ENCODE results near the gene BAHD1. TPM values are rescaled to one million over a fixed set of nuclear protein-coding genes. Genes with fewer than 3 reads are reported as not detected.

BAHD1 gene
- total and polyA plus RNA-seq, 7 donors, result 9.9 to 15.6 (median 13.3) TPM

DNA sequence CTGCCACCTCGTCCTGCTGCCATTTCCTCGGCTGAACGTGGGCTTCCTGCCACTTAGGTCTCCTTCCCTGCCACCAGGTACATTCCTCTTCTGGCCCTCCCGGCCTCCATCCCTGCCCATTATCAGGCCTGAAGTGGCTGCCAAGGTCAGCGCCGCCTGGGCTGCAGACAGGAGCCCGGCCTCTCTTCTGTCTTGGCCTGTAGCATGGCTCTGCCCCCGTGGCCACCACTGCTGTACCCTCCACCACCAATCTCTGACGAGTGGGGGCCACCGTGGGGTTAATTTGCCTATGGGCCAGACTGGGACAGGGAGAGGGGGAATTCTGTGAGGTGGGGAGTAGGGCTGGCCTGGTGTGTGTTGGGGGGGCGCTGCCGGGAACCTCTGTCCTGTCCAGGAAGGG, 2.0 kb upstream of the BAHD1 start:
- Histone ChIP-seq H3K36me3 (ENCODE audit: insufficient read depth in 1 of 2, low read depth in 1 of 2) (no peaks in the 10 kb centered on the region), H3K27ac (no peak overlapping the region), H3K9me3 (no peaks in the 10 kb centered on the region), H3K4me3 (no peak overlapping the region), H3K4me1 (peaks cover 19% of the 10 kb centered on the region), H3K27me3 (ENCODE audit: insufficient read depth in 3 of 3, low read length in 2 of 3) (peaks cover 0 to 32% (median 9%) of the 10 kb centered on the region in 3 donors)
- ATAC-seq (no peak), DNase-seq (peak in 1 of 2 donors; percentile 46)
- intact Hi-C loops (cut with DNase I), result loop anchor here in 1 of 2 donors (10.0 kb wide), 1 partner anchor 394 kb away; no protein-coding TSS in a partner anchor
- 65 to 70% (median 69%) methylated on average over 12 of the region's 12 CpGs for WGBS, 3 donors
- TF ChIP-seq, protein P1, sequence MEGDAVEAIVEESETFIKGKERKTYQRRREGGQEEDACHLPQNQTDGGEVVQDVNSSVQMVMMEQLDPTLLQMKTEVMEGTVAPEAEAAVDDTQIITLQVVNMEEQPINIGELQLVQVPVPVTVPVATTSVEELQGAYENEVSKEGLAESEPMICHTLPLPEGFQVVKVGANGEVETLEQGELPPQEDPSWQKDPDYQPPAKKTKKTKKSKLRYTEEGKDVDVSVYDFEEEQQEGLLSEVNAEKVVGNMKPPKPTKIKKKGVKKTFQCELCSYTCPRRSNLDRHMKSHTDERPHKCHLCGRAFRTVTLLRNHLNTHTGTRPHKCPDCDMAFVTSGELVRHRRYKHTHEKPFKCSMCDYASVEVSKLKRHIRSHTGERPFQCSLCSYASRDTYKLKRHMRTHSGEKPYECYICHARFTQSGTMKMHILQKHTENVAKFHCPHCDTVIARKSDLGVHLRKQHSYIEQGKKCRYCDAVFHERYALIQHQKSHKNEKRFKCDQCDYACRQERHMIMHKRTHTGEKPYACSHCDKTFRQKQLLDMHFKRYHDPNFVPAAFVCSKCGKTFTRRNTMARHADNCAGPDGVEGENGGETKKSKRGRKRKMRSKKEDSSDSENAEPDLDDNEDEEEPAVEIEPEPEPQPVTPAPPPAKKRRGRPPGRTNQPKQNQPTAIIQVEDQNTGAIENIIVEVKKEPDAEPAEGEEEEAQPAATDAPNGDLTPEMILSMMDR (IDR thresholded peaks at IDR 0.05), result no peak

DNA sequence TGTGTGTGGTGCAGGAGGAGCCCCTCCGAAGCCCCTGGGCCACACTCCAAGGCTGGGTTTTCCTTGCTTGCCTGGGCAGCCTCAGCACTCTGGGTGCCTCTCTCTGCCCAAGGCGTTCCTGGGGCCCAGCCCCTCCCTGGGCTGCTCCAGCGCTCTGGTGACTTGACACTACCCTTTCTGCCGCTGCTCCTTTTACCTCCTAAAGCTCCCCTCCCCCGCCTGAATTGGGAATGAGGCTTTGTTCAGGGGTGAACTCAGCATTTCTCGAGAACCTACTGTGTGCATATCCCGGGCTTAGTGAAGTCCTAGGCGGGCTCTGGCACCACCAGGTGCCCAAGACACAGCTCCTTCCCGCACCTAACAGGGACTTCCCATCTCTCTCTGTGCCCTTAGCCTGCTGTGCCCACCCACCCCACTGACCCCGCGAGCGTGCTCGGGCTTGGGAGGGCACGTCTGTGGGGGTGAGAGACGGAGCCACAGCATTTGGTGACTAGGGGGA, 1.2 kb upstream of the BAHD1 start:
- Histone ChIP-seq H3K4me3 (peak overlapping the region; percentile 89), H3K27ac (no peak overlapping the region), H3K4me1 (peaks cover 19% of the 10 kb centered on the region), H3K27me3 (ENCODE audit: insufficient read depth in 3 of 3, low read length in 2 of 3) (peaks cover 0 to 32% (median 9%) of the 10 kb centered on the region in 3 donors), H3K36me3 (ENCODE audit: insufficient read depth in 1 of 2, low read depth in 1 of 2) (no peaks in the 10 kb centered on the region), H3K9me3 (no peaks in the 10 kb centered on the region)
- TF ChIP-seq, protein P1 (IDR thresholded peaks at IDR 0.05), result no peak
- DNase-seq, result peak in 1 of 2 donors; percentile 62
- intact Hi-C loops (cut with DNase I), result loop anchor here in 1 of 2 donors (10.0 kb wide), 1 partner anchor 395 kb away; no protein-coding TSS in a partner anchor
- no peak for ATAC-seq
- 20 to 29% (median 25%) methylated on average over 15 of the region's 15 CpGs for WGBS, 3 donors

DNA sequence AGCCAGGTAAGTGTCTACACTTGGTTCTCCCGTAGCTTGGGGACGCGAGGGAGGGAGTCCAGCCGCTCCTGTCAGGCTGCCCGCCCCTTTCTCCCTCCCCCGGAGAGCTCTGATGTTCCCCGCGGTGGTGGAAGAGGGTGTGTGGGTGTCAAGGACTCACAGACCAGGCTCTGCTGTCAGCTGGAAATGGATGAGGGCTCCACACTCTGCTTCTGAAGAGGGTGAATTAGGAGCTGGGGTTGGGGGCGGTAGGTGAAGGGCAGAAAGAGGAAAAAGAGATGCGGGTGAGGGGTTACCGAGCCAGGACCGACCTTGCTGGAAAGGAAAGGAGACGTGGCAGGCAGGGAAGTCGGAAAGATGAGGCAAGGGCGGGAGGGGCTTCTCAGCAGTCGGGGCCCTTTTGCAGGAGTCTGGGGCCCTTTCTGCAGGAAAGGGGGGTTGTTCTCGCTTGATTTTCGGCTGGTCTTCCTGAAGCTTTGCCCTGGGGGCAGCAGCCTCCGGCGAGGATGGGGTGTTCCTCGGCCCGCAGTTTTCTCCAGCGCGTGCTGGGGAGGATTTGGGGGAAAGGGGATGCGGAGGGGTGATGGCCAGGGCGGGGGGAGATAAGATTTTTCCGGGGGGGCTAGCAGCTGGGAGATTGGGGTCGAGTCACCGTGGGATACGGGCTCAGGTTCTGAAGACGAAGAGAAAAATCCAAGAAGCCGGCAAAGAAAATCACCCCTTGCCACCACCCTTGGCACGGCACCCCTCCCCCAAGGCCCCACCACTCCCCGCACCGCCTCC, 602 bp upstream of the BAHD1 start:
- Histone ChIP-seq H3K36me3 (ENCODE audit: insufficient read depth in 1 of 2, low read depth in 1 of 2) (no peaks in the 10 kb centered on the region), H3K27me3 (ENCODE audit: insufficient read depth in 3 of 3, low read length in 2 of 3) (peaks cover 0 to 32% (median 9%) of the 10 kb centered on the region in 3 donors), H3K9me3 (no peaks in the 10 kb centered on the region), H3K27ac (no peak overlapping the region), H3K4me1 (peaks cover 19% of the 10 kb centered on the region), H3K4me3 (peak overlapping the region; percentile 89)
- TF ChIP-seq, protein P1 (IDR thresholded peaks at IDR 0.05), result no peak
- 1 to 2% (median 1%) methylated on average over 27 to 35 of the region's 35 CpGs for WGBS, 3 donors
- peak; percentile 21 to 59 (median 26) for ATAC-seq
- DNase-seq, result peak in 1 of 2 donors; percentile 42
- intact Hi-C loops (cut with DNase I), result loop anchor here (5.0 to 10.0 kb wide), 2 partner anchors 67 to 395 kb away; no protein-coding TSS in a partner anchor

DNA sequence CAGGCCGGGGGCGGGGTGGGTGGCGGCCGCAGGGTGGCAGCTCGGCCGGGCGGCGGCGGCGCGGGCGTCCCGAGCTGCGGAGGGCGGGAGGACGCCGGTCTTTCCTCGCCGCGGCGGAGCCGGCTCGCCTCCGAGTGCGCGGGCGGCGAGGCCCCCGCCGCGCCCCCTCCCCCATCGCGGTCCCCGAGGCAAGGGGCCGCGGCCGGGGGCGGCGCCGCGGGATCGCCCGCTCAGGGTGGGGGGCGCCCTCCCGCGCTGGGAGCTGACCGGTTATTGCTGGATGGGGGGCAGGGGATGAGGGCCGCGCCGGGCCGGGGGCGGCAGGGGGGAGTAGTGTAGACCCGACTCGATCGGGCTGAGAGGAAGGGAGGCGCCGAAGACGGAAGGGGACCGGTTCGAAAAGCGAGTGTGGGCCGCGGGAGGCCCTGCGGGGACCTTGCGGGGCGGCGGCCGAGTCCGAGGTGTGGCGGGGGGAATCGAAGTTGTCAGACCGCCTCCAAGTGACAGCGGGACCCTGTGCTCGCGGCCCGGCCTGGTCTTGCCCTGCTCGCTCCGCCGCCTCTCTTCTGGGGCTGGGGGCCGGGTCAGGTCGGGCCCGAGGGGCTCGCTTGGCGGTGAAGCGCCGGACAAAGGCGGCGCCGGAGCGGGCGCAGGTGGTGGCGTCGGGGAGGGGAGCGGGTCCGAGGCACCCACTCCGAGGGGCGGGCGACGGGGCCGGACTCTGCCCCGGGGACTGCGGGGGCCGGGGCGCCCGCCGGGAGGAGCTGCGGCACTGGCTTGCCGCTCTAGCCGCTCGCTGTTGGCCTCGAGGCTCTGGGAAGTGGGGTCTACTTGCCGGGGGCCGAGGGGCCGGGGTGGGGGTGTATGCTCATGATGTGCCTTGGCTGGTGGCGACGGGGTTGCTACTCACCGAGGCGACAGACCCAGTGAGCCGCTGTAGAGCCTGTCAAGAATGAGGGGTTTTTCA, 1.1 kb downstream of the BAHD1 start:
- intact Hi-C loops (cut with DNase I), result loop anchor here (2.0 to 5.0 kb wide), 2 partner anchors 65 kb away; no protein-coding TSS in a partner anchor
- Histone ChIP-seq H3K4me1 (peaks cover 21% of the 10 kb centered on the region), H3K36me3 (ENCODE audit: insufficient read depth in 1 of 2, low read depth in 1 of 2) (no peaks in the 10 kb centered on the region), H3K4me3 (peak overlapping the region; percentile 89), H3K27ac (peak overlapping the region; percentile 76), H3K27me3 (ENCODE audit: insufficient read depth in 3 of 3, low read length in 2 of 3) (peaks cover 0 to 17% (median 5%) of the 10 kb centered on the region in 3 donors), H3K9me3 (no peaks in the 10 kb centered on the region)
- DNase-seq (peak in 1 of 2 donors; percentile 60), ATAC-seq (peak in 1 of 4 donors; percentile 10)
- TF ChIP-seq, protein P1 (IDR thresholded peaks at IDR 0.05), result peak; percentile 13
- 2 to 4% (median 3%) methylated on average over 52 to 119 of the region's 119 CpGs for WGBS, 3 donors
